Astrocyte (in vitro differentiated cells and primary cell): ENCODE results near the gene LY9. TPM values are rescaled to one million over a fixed set of nuclear protein-coding genes. Genes with fewer than 3 reads are reported as not detected.

Source experiments
- DNase-seq: peaks from one replicate; pipeline ENCODE4 v3.0.0-alpha.2; 2010; ENCODE audit warnings: low read depth
- FAIRE-seq: peaks from 2 replicates; lab custom pipeline; 2011; peaks lifted over from hg19 to GRCh38; lab: Jason Lieb, UNC
- H2AFZ ChIP-seq: 2 replicates; pipeline ENCODE4 v1.6.0; 2012; ENCODE audit warnings: low read depth, low read length, inconsistent platforms
- H3K27ac ChIP-seq: 2 replicates; pipeline ENCODE4 v1.5.1; 2011; ENCODE audit warnings: low read depth, low read length, inconsistent platforms
- H3K27me3 ChIP-seq: 2 replicates; pipeline ENCODE4 v1.6.0; 2011; ENCODE audit warnings: low read length, inconsistent platforms; ENCODE audit not compliant: insufficient read depth
- H3K36me3 ChIP-seq: 2 replicates; pipeline ENCODE4 v1.5.1; 2011; ENCODE audit warnings: low read length, inconsistent platforms; ENCODE audit not compliant: insufficient read depth
- H3K4me1 ChIP-seq: 2 replicates; pipeline ENCODE4 v1.5.1; 2011; ENCODE audit warnings: low read length, inconsistent platforms; ENCODE audit not compliant: insufficient read depth
- H3K4me2 ChIP-seq: 2 replicates; pipeline ENCODE4 v1.6.0; 2012; ENCODE audit warnings: low read length, inconsistent platforms
- H3K4me3 ChIP-seq: 2 replicates; pipeline ENCODE4 v1.5.1; 2011; ENCODE audit warnings: low read depth, mild to moderate bottlenecking, low read length, inconsistent platforms; ENCODE audit not compliant: insufficient read depth
- H3K79me2 ChIP-seq: 2 replicates; pipeline ENCODE4 v1.6.0; 2012; ENCODE audit warnings: mild to moderate bottlenecking, low read length, inconsistent platforms; ENCODE audit not compliant: insufficient read depth
- H3K9ac ChIP-seq: 2 replicates; pipeline ENCODE4 v1.6.0; 2012; ENCODE audit warnings: mild to moderate bottlenecking, low read length, inconsistent platforms
- H3K9me3 ChIP-seq: 2 replicates; pipeline ENCODE4 v1.5.1; 2012; ENCODE audit warnings: low read depth, mild to moderate bottlenecking, low read length, inconsistent platforms; ENCODE audit not compliant: insufficient read depth
- H4K20me1 ChIP-seq: 2 replicates; pipeline ENCODE4 v1.6.0; 2012; ENCODE audit warnings: low read length, inconsistent platforms; ENCODE audit not compliant: insufficient read depth
- H3K27ac Mint-ChIP-seq: one replicate; pipeline ENCODE4 v1.8.0; 2021; ENCODE audit warnings: mild to moderate bottlenecking, mixed read lengths; ENCODE audit not compliant: unreplicated experiment
- H3K27me3 Mint-ChIP-seq: one replicate; pipeline ENCODE4 v1.8.0; 2021; ENCODE audit warnings: low read depth, mixed read lengths; ENCODE audit not compliant: unreplicated experiment
- H3K36me3 Mint-ChIP-seq: one replicate; pipeline ENCODE4 v1.8.0; 2021; ENCODE audit warnings: low read depth, mixed read lengths; ENCODE audit not compliant: unreplicated experiment
- H3K4me1 Mint-ChIP-seq: one replicate; pipeline ENCODE4 v1.8.0; 2021; ENCODE audit warnings: low read depth, mixed read lengths; ENCODE audit not compliant: unreplicated experiment
- H3K4me3 Mint-ChIP-seq: one replicate; pipeline ENCODE4 v1.8.0; 2021; ENCODE audit warnings: mild to moderate bottlenecking, moderate library complexity, mixed read lengths; ENCODE audit not compliant: unreplicated experiment
- H3K9me3 Mint-ChIP-seq: one replicate; pipeline ENCODE4 v1.8.0; 2021; ENCODE audit warnings: mild to moderate bottlenecking, mixed read lengths; ENCODE audit not compliant: unreplicated experiment
- EZH2 ChIP-seq: IDR thresholded peaks from 2 replicates; pipeline ENCODE4 v1.6.1; 2012; ENCODE audit warnings: mild to moderate bottlenecking, low read length, inconsistent platforms; ENCODE audit not compliant: insufficient read depth
- total RNA-seq: library from RNA; stranded (reverse); gene quantifications from 2 replicates; pipeline ENCODE4 v1.2.1, GENCODE V29; 2021
- TF ChIP-seq, protein P1 (sequence below): IDR thresholded peaks from 2 replicates; pipeline ENCODE4 v1.5.1; 2011; ENCODE audit warnings: low read depth, mild to moderate bottlenecking, inconsistent platforms, low read length, moderate library complexity; ENCODE audit not compliant: insufficient read depth

The LY9 gene
- total RNA-seq, 1 donor from 2014 or later = not detected

DNA sequence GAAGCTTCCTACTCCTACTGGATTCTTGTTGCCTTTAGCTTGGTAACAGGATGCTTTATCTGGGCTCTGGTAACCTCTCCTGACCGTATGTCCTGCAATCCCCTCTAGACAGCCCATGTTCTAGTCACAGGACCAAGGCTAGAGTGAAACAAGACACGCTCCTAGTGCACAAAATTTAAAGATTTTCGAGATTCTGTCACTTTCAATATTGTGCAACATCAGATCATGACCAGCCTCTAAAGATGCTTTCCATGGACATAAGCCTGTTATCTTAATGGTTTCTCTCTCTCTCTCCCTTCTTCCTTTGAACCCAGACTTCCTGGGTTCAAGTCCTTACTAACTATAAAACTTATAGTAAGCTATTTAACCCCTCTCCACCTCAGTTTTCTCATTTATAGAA lies 1.6 kb upstream of the LY9 start:
- H3K27me3 ChIP-seq = no peaks in the 10 kb centered on the region
- Mint-ChIP-seq H3K4me1 (no peaks in the 10 kb centered on the region), H3K27me3 (peaks cover 12% of the 10 kb centered on the region), H3K27ac (no peak overlapping the region), H3K4me3 (no peak overlapping the region), H3K36me3 (no peaks in the 10 kb centered on the region), H3K9me3 (peaks cover 3% of the 10 kb centered on the region)
- no peak overlapping the region for H3K27ac ChIP-seq
- TF ChIP-seq, protein P1, sequence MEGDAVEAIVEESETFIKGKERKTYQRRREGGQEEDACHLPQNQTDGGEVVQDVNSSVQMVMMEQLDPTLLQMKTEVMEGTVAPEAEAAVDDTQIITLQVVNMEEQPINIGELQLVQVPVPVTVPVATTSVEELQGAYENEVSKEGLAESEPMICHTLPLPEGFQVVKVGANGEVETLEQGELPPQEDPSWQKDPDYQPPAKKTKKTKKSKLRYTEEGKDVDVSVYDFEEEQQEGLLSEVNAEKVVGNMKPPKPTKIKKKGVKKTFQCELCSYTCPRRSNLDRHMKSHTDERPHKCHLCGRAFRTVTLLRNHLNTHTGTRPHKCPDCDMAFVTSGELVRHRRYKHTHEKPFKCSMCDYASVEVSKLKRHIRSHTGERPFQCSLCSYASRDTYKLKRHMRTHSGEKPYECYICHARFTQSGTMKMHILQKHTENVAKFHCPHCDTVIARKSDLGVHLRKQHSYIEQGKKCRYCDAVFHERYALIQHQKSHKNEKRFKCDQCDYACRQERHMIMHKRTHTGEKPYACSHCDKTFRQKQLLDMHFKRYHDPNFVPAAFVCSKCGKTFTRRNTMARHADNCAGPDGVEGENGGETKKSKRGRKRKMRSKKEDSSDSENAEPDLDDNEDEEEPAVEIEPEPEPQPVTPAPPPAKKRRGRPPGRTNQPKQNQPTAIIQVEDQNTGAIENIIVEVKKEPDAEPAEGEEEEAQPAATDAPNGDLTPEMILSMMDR = no peak
- TF ChIP-seq EZH2 = no peak
- no peaks in the 10 kb centered on the region for H4K20me1 ChIP-seq
- no peaks in the 10 kb centered on the region for H3K9me3 ChIP-seq
- H3K9ac ChIP-seq = no peak overlapping the region
- H3K36me3 ChIP-seq = no peaks in the 10 kb centered on the region
- H2AFZ ChIP-seq = no peak overlapping the region
- H3K4me3 ChIP-seq = no peak overlapping the region
- H3K79me2 ChIP-seq = no peaks in the 10 kb centered on the region
- DNase-seq (no peak), FAIRE-seq (no peak)
- no peaks in the 10 kb centered on the region for H3K4me1 ChIP-seq
- H3K4me2 ChIP-seq = no peak overlapping the region

DNA sequence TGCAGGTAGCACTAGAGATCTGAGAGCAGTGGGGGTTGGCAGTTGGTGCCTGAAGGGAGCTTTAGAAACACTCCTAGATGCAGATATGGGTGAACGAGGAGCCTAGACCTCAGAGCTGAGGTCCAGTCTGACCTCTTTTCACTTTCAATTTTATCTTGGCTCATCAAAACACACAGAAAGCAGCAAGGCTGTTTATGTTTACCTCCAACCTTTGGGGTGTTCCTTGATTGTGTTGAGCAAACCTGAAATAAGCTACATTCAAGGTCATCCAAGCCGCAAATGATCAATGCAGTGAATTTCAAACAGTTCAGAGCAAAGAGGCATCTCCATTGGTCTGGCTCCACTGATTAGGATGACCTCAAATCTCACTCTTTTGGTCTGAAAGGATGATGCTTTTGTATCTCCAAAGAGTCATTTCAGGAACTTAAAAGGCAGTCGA lies 1.3 kb downstream of the LY9 start:
- FAIRE-seq = no peak
- no peak overlapping the region for H3K27ac ChIP-seq
- H4K20me1 ChIP-seq = no peaks in the 10 kb centered on the region
- no peaks in the 10 kb centered on the region for H3K36me3 ChIP-seq
- H3K4me1 ChIP-seq = no peaks in the 10 kb centered on the region
- H3K9me3 ChIP-seq = no peaks in the 10 kb centered on the region
- Mint-ChIP-seq H3K27ac (no peak overlapping the region), H3K9me3 (peaks cover 3% of the 10 kb centered on the region), H3K36me3 (no peaks in the 10 kb centered on the region), H3K27me3 (peaks cover 14% of the 10 kb centered on the region), H3K4me1 (no peaks in the 10 kb centered on the region), H3K4me3 (no peak overlapping the region)
- H3K4me3 ChIP-seq = no peak overlapping the region
- H3K9ac ChIP-seq = no peak overlapping the region
- H3K4me2 ChIP-seq = no peak overlapping the region
- TF ChIP-seq, protein P1 = no peak
- TF ChIP-seq EZH2 = no peak
- H2AFZ ChIP-seq = no peak overlapping the region
- H3K27me3 ChIP-seq = no peaks in the 10 kb centered on the region
- H3K79me2 ChIP-seq = no peaks in the 10 kb centered on the region
- no peak for DNase-seq

DNA sequence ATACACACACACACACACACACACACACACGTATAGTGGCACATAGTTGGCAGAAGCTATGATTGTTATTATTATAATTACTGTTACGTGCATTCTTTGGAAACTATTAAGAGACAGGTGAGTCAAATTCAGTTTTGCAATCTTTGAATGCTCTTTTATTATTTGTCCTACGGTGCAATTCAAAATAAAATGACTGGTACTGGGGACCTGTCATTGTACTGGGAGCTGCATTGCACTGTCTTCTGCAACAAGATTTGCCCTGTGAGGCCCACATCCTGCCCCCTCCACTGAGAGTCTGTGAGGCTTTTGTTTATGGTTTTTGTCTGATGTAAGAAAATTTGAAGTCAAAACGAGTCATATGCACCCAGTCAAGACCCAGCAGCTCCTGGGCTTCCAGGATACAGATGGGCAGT lies 1.9 kb downstream of the LY9 start:
- Histone ChIP-seq H3K4me2 (no peak overlapping the region), H2AFZ (no peak overlapping the region), H3K4me3 (no peak overlapping the region), H3K4me1 (no peaks in the 10 kb centered on the region), H3K36me3 (no peaks in the 10 kb centered on the region), H3K79me2 (no peaks in the 10 kb centered on the region), H3K27ac (no peak overlapping the region), H3K27me3 (no peaks in the 10 kb centered on the region), H4K20me1 (no peaks in the 10 kb centered on the region), H3K9me3 (no peaks in the 10 kb centered on the region), H3K9ac (no peak overlapping the region)
- Mint-ChIP-seq H3K9me3 (peaks cover 3% of the 10 kb centered on the region), H3K4me1 (no peaks in the 10 kb centered on the region), H3K27me3 (peaks cover 14% of the 10 kb centered on the region), H3K36me3 (no peaks in the 10 kb centered on the region), H3K4me3 (no peak overlapping the region), H3K27ac (no peak overlapping the region)
- DNase-seq (no peak), FAIRE-seq (no peak)
- TF ChIP-seq EZH2 = no peak
- TF ChIP-seq, protein P1 = no peak
